CD4-positive, alpha-beta memory T cell (primary cell): Measurements from ENCODE around the gene RUVBL2. TPM values are rescaled to one million over a fixed set of nuclear protein-coding genes. Genes with fewer than 3 reads are reported as not detected.

Source experiments
- CTCF ChIA-PET: fragments of 350-600 bp; sonication (Branson Sonifier 250); formaldehyde crosslinking; loops from one replicate; lab custom pipeline; 2021; ENCODE audit warnings: inconsistent platforms; ENCODE audit not compliant: partially characterized antibody; lab: Charles Lee
- POLR2A ChIA-PET: fragments of 350-600 bp; sonication (Branson Sonifier 250); formaldehyde crosslinking; loops from one replicate; lab custom pipeline; 2021; ENCODE audit not compliant: partially characterized antibody; lab: Charles Lee
- DNase-seq, 5 donors: peaks; one replicate each; pipeline versions ENCODE4 v3.0.0 to v3.0.0-alpha.2; 2020 to 2022; ENCODE audit warnings: mixed read lengths in 1 of 5
- H3K27ac ChIP-seq: one replicate; pipeline ENCODE4 v1.7.0; 2013; ENCODE audit warnings: low read depth, low read length
- H3K27me3 ChIP-seq: 2 replicates; pipeline ENCODE4 v1.7.0; 2013; ENCODE audit warnings: mild to moderate bottlenecking, low read length, moderate library complexity; ENCODE audit not compliant: insufficient read depth
- H3K36me3 ChIP-seq: 2 replicates; pipeline ENCODE4 v1.7.0; 2013; ENCODE audit warnings: mild to moderate bottlenecking, low read length, moderate library complexity; ENCODE audit not compliant: insufficient read depth
- H3K4me1 ChIP-seq: 2 replicates; pipeline ENCODE4 v1.7.0; 2013; ENCODE audit warnings: mild to moderate bottlenecking, low read length, moderate library complexity; ENCODE audit not compliant: insufficient read depth
- H3K4me3 ChIP-seq, 2 donors: one replicate each; pipeline ENCODE4 v1.7.0; 2013; ENCODE audit warnings: low read length in 2 of 2, mild to moderate bottlenecking in 1 of 2
- H3K9me3 ChIP-seq, 2 donors: one replicate each; pipeline ENCODE4 v1.7.0; 2013; ENCODE audit warnings: low read length in 2 of 2, control low read depth in 1 of 2; ENCODE audit not compliant: control insufficient read depth in 1 of 2
- H3K27ac Mint-ChIP-seq, 7 donors: one replicate each; pipeline ENCODE4 v1.8.0; 2020 to 2021; ENCODE audit warnings: mixed read lengths in 7 of 7, mild to moderate bottlenecking in 6 of 7, inconsistent platforms in 3 of 7, moderate library complexity in 3 of 7
- H3K27me3 Mint-ChIP-seq, 2 donors: one replicate each; pipeline ENCODE4 v1.8.0; 2020 to 2021; ENCODE audit warnings: mixed read lengths in 2 of 2
- H3K36me3 Mint-ChIP-seq, 2 donors: one replicate each; pipeline ENCODE4 v1.8.0; 2020 to 2021; ENCODE audit warnings: mixed read lengths in 2 of 2, inconsistent platforms in 1 of 2, mild to moderate bottlenecking in 1 of 2
- H3K4me1 Mint-ChIP-seq, 4 donors: one replicate each; pipeline ENCODE4 v1.8.0; 2020 to 2021; ENCODE audit warnings: mixed read lengths in 4 of 4, mild to moderate bottlenecking in 1 of 4
- H3K4me3 Mint-ChIP-seq, 8 donors: one replicate each; pipeline ENCODE4 v1.8.0; 2020 to 2021; ENCODE audit warnings: mixed read lengths in 8 of 8, mild to moderate bottlenecking in 7 of 8, moderate library complexity in 6 of 8, inconsistent platforms in 3 of 8
- H3K9me3 Mint-ChIP-seq, 8 donors: one replicate each; pipeline ENCODE4 v1.8.0; 2020 to 2021; ENCODE audit warnings: mixed read lengths in 8 of 8, mild to moderate bottlenecking in 5 of 8, inconsistent platforms in 3 of 8, moderate library complexity in 1 of 8
- intact Hi-C: fragments of 100-400 bp; cut with micrococcal nuclease; formaldehyde crosslinking; loops from one replicate; pipeline ENCODE4 v1.15.1; 2023
- polyA plus RNA-seq, 2 donors: library from polyadenylated mRNA; unstranded; fragments of 300-500 nt; fragmentation: Illumina TruSeq; gene quantifications; one replicate each; pipeline ENCODE4 v1.2.3, GENCODE V29; 2021
- total RNA-seq, 2 experiments: library from RNA; stranded (reverse); gene quantifications; one replicate each; pipeline ENCODE4 v1.2.3, GENCODE V29; 2021

RUVBL2 gene
- total and polyA plus RNA-seq, 4 experiments from 2014 or later = 27.9 to 51.9 (median 38.6) TPM

DNA sequence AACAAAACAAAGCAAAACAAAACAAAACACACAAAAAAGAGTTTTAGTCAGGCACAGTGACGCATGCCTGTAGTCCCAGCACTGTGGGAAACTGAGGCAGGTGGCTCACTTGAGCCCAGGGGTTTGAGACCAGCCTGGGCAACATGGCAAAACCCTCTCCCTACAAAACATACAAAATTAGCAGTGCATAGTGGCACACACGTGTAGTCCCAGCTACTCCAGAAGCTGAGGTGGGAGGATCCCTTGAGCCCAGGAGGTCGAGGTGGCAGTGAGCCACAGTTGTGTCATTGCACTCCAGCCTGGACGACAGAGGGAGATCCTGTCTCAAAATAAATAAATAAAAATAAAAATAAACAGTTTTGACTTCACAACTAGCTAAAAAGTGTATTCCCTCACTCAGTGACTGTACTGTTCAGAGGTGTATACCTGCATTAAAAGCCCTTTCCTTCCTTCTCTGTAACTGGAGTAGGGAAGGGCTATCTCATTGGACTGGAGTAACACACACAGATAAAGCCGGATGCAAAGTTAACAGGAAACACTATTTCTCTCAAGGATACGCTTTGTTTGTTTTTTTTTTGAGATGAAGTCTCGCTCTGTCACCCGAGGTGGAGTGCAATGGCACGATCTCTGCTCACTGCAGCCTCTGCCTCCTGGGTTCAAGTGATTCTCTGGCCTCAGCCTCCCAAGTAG is 42.7 kb upstream of the RUVBL2 start:
- H3K4me1 ChIP-seq = peaks cover 15% of the 10 kb centered on the region
- Mint-ChIP-seq H3K9me3 (peaks cover 0 to 4% (median 0%) of the 10 kb centered on the region in 8 donors), H3K4me1 (peaks cover 7 to 15% (median 12%) of the 10 kb centered on the region in 4 donors), H3K27me3 (no peaks in the 10 kb centered on the region), H3K36me3 (peaks cover 0 to 6% of the 10 kb centered on the region in 2 donors), H3K4me3 (no peak overlapping the region), H3K27ac (no peak overlapping the region)
- H3K36me3 ChIP-seq = no peaks in the 10 kb centered on the region
- DNase-seq = no peak
- no peak overlapping the region for H3K4me3 ChIP-seq
- ChIA-PET CTCF (interaction anchor here (1.0 kb wide), 1 partner anchor 164 kb away, joined by 3 read pairs; no protein-coding TSS in a partner anchor), POLR2A (interaction anchor here (1.2 to 6.8 kb wide), 2 partner anchors 15 to 141 kb away, joined by 3 to 99 read pairs; partner anchors contain the start of gene FTL)
- intact Hi-C loops = no loop called here
- no peak overlapping the region for H3K27ac ChIP-seq
- no peaks in the 10 kb centered on the region for H3K27me3 ChIP-seq
- H3K9me3 ChIP-seq = no peaks in the 10 kb centered on the region

DNA sequence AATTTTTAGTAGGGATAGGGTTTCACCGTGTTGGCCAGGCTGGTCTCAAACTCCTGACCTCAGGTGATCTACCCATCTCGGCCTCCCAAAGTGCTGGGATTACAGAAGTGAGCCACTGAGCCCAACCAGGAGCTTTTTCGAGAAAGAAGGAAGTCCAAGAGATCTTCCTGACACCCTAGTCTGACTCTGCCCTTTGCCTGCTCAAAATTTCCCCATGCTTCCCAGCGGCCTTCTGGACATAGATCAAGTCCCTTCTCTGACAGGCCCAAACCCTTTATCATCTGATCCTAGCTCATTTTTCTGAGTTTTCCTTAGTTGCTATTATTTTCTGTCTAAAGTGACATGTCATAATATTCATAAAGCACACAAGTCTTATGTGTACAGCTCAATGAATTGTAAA is 40.5 kb upstream of the RUVBL2 start:
- Mint-ChIP-seq H3K4me3 (peak overlapping the region in 3 of 8 donors; percentile 0 to 32 (median 10)), H3K36me3 (peaks cover 6 to 18% of the 10 kb centered on the region in 2 donors), H3K9me3 (no peaks in the 10 kb centered on the region), H3K4me1 (peaks cover 12 to 34% (median 27%) of the 10 kb centered on the region in 4 donors), H3K27me3 (no peaks in the 10 kb centered on the region), H3K27ac (peak overlapping the region in 1 of 7 donors; percentile 31)
- intact Hi-C loops = no loop called here
- POLR2A ChIA-PET = interaction anchor here (1.2 to 6.8 kb wide), 5 partner anchors 9 to 80 kb away, joined by 4 to 99 read pairs (median 13); partner anchors contain the start of genes FTL, GYS1, PPP1R15A and RUVBL2
- Histone ChIP-seq H3K4me3 (no peak overlapping the region), H3K4me1 (peaks cover 20% of the 10 kb centered on the region), H3K9me3 (no peaks in the 10 kb centered on the region), H3K27me3 (no peaks in the 10 kb centered on the region), H3K27ac (no peak overlapping the region), H3K36me3 (no peaks in the 10 kb centered on the region)
- no peak for DNase-seq
- CTCF ChIA-PET = interaction anchor here (0.6 to 3.1 kb wide), 9 partner anchors 10 to 199 kb away, joined by 3 to 15 read pairs (median 3); partner anchors contain the start of genes GYS1 and RUVBL2

DNA sequence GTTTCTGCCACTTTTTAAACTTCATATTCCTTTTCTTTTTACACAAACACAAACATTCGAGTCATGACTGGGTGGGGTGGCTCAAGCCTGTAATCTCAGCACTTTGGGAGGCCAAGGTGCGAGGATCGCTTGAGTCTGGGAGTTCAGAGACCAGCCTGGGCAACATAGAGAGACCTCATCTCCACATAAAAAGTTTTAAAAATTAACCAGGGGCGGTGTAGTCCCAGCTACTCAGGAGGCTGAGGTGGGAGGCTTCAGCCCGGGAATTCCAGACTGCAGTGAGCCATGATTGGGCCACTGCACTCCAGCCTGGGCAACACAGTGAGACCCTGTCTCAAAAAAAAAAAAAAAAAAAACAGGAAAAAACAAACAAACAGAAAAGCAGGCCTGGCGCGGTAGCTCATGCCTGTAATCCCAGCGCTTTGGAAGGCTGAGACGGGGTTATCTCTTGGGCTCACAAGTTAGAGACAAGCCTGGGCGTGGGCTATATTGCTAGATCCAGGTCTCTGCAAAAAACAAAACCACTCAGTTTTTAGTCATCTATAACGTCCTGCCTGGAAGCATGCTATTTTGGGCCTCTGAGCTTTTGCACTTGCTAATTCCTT is 39.6 kb upstream of the RUVBL2 start:
- Mint-ChIP-seq H3K9me3 (no peaks in the 10 kb centered on the region), H3K27me3 (no peaks in the 10 kb centered on the region), H3K4me3 (peak overlapping the region; percentile 79 to 94 (median 90)), H3K4me1 (peaks cover 12 to 34% (median 27%) of the 10 kb centered on the region in 4 donors), H3K36me3 (peaks cover 6 to 18% of the 10 kb centered on the region in 2 donors), H3K27ac (peak overlapping the region; percentile 67 to 92 (median 86))
- H3K4me1 ChIP-seq = peaks cover 20% of the 10 kb centered on the region
- peak overlapping the region; percentile 86 for H3K27ac ChIP-seq
- ChIA-PET POLR2A (interaction anchor here (0.6 to 6.8 kb wide), 10 partner anchors 12 to 234 kb away, joined by 3 to 99 read pairs (median 8); partner anchors contain the start of genes DHDH, FTL, GYS1 and NUCB1), CTCF (interaction anchor here (0.6 to 3.1 kb wide), 7 partner anchors 12 to 200 kb away, joined by 3 to 15 read pairs (median 3); partner anchors contain the start of genes GYS1 and RUVBL2)
- H3K27me3 ChIP-seq = no peaks in the 10 kb centered on the region
- H3K36me3 ChIP-seq = no peaks in the 10 kb centered on the region
- H3K9me3 ChIP-seq = no peaks in the 10 kb centered on the region
- intact Hi-C loops = loop anchor here (1.0 kb wide), 2 partner anchors 11 to 21 kb away; partner anchors contain the start of genes DHDH and FTL
- H3K4me3 ChIP-seq = peak overlapping the region in 1 of 2 donors; percentile 87
- DNase-seq = no peak

DNA sequence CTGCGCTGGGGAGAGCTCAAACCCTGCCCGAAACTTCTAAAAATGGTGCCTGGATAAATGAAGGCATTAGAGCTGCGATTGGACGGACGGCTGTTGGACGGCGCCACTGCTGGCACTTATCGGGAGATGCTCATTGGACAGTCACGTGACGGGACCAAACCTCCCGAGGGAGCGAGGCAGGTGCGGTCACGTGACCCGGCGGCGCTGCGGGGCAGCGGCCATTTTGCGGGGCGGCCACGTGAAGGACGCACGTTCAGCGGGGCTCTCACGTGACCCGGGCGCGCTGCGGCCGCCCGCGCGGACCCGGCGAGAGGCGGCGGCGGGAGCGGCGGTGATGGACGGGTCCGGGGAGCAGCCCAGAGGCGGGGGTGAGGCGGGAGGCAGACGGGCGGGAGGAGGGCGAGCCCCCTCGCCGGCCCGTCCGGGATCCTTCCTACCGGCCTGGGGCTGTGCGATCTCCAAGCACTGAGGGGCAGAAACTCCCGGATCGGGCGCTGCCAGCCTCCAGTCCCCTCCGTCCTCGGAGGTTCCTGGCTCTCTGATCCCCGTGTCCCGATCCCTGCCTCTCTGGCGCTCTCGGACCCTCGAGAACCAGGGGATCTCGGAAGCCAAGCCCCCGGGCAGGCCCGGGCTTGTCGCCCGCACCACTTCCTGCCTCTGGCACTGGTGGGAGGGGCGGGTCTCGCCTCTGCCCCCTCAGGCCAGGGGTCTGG is 38.9 kb upstream of the RUVBL2 start, which contains the start of gene BAX:
TSS of gene BAX (plus strand) at position 281 of the 713 bp plus-strand sequence. CDS start at position 335, 54 bp downstream.
- Mint-ChIP-seq H3K9me3 (no peaks in the 10 kb centered on the region), H3K27ac (peak within 1 kb of the TSS; percentile 77 to 92 (median 86)), H3K36me3 (peaks cover 6 to 18% of the 10 kb centered on the region in 2 donors), H3K4me1 (peaks cover 12 to 34% (median 27%) of the 10 kb centered on the region in 4 donors), H3K27me3 (no peaks in the 10 kb centered on the region), H3K4me3 (peak within 1 kb of the TSS; percentile 79 to 94 (median 90))
- H3K27ac ChIP-seq = peak within 1 kb of the TSS; percentile 86
- H3K36me3 ChIP-seq = no peaks in the 10 kb centered on the region
- H3K4me1 ChIP-seq = peaks cover 23% of the 10 kb centered on the region
- no peaks in the 10 kb centered on the region for H3K27me3 ChIP-seq
- intact Hi-C loops = loop anchor here (1.0 kb wide), 2 partner anchors 11 to 21 kb away; partner anchors contain the start of genes DHDH and FTL
- ChIA-PET POLR2A (interaction anchor here (0.6 to 6.8 kb wide), 10 partner anchors 11 to 234 kb away, joined by 3 to 99 read pairs (median 8); partner anchors contain the start of genes DHDH, FTL, GYS1 and NUCB1), CTCF (interaction anchor here (1.3 to 3.1 kb wide), 4 partner anchors 11 to 159 kb away, joined by 3 to 15 read pairs (median 8); partner anchors contain the start of genes GYS1 and RUVBL2)
- peak within 1 kb of the TSS; percentile 76 to 87 for H3K4me3 ChIP-seq
- DNase-seq = peak; percentile 69 to 81 (median 74)
- no peaks in the 10 kb centered on the region for H3K9me3 ChIP-seq

DNA sequence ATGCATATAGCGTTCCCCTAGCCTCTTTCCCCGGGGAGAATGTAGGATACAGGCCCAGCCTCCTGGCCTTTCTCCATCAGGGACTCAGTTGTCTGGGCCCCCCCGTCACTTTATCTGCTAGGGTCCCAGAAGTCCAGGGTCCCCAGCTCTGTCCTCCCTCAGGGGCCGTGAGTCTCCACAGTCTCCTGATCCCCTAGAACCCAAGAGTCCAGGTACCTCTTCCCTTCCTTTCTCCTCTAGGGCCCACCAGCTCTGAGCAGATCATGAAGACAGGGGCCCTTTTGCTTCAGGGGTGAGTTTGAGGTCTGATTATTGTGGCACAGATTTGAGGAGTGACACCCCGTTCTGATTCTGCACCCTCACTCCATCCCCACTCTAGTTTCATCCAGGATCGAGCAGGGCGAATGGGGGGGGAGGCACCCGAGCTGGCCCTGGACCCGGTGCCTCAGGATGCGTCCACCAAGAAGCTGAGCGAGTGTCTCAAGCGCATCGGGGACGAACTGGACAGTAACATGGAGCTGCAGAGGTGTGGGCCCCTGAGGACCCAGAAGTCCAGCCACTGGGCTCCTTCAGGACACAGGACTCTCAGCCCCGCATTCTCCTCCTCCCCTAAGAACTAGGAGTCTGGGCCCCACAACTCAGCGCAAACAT is 38.3 kb upstream of the RUVBL2 start:
- Histone ChIP-seq H3K9me3 (no peaks in the 10 kb centered on the region), H3K36me3 (no peaks in the 10 kb centered on the region), H3K4me3 (peak overlapping the region; percentile 76 to 87), H3K4me1 (peaks cover 25% of the 10 kb centered on the region), H3K27me3 (no peaks in the 10 kb centered on the region), H3K27ac (peak overlapping the region; percentile 86)
- H3K27ac Mint-ChIP-seq = peak overlapping the region; percentile 68 to 90 (median 86)
- H3K36me3 Mint-ChIP-seq = peaks cover 6 to 18% of the 10 kb centered on the region in 2 donors
- peak overlapping the region; percentile 79 to 93 (median 90) for H3K4me3 Mint-ChIP-seq
- H3K9me3 Mint-ChIP-seq = no peaks in the 10 kb centered on the region
- CTCF ChIA-PET = interaction anchor here (0.8 to 1.3 kb wide), 2 partner anchors 15 to 160 kb away, joined by 3 to 4 read pairs; no protein-coding TSS in a partner anchor
- no peaks in the 10 kb centered on the region for H3K27me3 Mint-ChIP-seq
- intact Hi-C loops = no loop called here
- H3K4me1 Mint-ChIP-seq = peaks cover 12 to 34% (median 27%) of the 10 kb centered on the region in 4 donors
- DNase-seq = no peak
- POLR2A ChIA-PET = interaction anchor here (2.2 to 6.8 kb wide), 5 partner anchors 10 to 83 kb away, joined by 10 to 99 read pairs (median 13); partner anchors contain the start of genes FTL, GYS1, NUCB1 and PPP1R15A

DNA sequence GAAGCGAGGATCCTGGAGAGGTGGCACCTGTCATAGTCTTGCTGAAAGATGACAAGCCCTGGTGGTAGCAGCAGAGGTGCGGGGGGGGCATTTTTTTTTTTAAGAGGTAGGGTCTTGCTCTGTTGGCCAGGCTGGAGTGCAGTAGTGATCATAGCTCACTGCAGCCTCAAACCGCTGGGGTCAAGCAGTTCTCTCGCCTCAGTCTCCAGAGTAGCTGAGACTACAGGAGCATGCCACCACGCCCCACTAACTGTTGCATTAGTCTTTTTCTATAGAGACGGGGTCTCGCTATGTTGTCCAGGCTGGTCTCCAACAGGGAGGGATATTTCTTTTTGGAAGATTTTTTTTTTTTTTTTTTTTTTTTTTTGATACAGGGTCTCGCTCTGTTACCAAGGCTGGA is 35.7 kb upstream of the RUVBL2 start:
- Histone ChIP-seq H3K27ac (no peak overlapping the region), H3K4me3 (no peak overlapping the region), H3K4me1 (peaks cover 38% of the 10 kb centered on the region), H3K9me3 (no peaks in the 10 kb centered on the region), H3K36me3 (no peaks in the 10 kb centered on the region), H3K27me3 (no peaks in the 10 kb centered on the region)
- peak overlapping the region in 3 of 7 donors; percentile 19 to 62 (median 36) for H3K27ac Mint-ChIP-seq
- peak overlapping the region in 3 of 8 donors; percentile 13 to 42 (median 13) for H3K4me3 Mint-ChIP-seq
- CTCF ChIA-PET = interaction anchor here (0.6 to 1.2 kb wide), 2 partner anchors 12 to 118 kb away, joined by 3 read pairs; no protein-coding TSS in a partner anchor
- H3K4me1 Mint-ChIP-seq = peaks cover 24 to 57% (median 41%) of the 10 kb centered on the region in 4 donors
- peaks cover 6 to 18% of the 10 kb centered on the region in 2 donors for H3K36me3 Mint-ChIP-seq
- POLR2A ChIA-PET = interaction anchor here (1.1 to 6.8 kb wide), 3 partner anchors 8 to 233 kb away, joined by 3 to 99 read pairs (median 5); partner anchors contain the start of gene FTL
- DNase-seq = no peak
- intact Hi-C loops = no loop called here
- no peaks in the 10 kb centered on the region for H3K27me3 Mint-ChIP-seq
- H3K9me3 Mint-ChIP-seq = peaks cover 0 to 1% (median 0%) of the 10 kb centered on the region in 8 donors
